ENCODE measurements around the gene OR10H3.
"Not testable (repeated sequence)": the region's sequence is repeated elsewhere in the genome, so short reads cannot be mapped to it uniquely, and the experiment has no call there.

The OR10H3 gene

DNA sequence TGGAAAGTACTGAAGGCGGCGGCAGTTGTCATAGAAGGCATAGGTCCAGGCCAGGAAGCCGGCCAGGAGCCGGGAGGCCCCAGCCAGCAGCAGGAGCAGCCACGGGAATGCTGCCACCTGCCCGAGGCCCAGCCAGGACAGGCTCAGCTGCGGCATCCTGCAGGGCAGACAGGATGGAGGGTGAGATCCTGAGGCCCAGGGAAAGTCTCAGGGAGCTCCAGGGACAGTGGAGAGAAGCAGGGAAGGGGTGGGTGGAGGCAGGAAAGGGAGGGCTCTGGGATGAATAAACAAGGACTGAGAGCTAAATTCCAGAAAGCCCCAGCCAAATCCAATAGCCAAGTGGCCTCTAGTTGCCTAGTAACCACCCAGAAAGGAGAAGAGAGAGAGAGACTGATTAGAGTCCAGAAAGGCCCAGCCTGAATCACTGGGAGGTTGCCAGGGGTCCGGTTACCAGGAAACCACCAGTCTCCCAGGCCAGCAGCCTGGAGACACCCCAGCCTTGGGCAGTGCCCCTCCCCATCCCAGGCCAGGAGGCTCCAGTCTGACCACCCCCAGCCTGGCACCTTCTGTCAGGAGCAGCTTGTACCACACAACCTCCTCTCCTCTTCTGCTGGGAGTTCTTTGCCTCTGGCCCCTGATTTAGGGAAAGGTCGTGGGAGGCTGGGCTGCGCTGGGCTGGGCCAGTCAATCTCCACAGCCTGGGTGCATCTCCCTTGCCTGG lies 42.1 kb downstream of the OR10H3 start:
- no peak for DNase-seq

DNA sequence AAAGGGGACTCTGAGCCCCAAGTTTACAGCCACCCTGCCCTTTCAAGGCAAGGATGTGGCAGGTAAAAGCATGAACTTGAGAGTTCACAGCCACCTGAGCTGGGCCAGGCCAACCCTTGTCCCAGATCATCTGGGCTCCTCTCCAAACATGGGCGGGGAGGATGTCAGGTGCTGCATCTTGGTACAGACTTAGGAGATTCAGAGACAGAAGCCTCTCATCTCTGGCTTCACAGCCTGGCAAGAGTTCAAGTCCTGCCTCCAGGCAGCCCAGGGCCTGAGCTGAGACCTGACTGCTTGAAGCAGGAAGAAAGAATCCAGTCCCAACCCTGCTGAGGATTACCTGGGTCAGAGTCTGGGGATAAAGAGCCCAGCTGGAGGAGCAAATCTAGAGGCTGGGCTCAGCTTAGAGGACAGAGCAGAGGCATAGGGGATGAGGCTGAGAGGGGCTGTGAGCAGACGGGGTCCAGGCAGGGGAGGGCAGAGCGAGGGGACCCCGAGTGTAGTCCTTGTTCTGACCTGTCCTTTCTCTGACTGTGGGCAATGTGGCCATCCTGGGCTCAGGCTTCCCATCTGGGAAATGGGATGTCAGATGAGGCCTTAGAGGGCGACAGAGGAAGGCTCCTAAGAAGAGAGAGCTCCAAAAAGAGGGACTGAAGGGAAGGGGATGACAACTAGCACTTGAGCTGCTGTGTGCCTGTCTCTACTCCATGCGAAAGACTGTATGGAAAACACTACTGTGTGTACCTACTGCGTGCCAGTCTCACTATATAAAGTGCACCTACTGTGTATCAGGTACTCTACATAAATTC lies 43.0 kb downstream of the OR10H3 start:
- DNase-seq: no peak

DNA sequence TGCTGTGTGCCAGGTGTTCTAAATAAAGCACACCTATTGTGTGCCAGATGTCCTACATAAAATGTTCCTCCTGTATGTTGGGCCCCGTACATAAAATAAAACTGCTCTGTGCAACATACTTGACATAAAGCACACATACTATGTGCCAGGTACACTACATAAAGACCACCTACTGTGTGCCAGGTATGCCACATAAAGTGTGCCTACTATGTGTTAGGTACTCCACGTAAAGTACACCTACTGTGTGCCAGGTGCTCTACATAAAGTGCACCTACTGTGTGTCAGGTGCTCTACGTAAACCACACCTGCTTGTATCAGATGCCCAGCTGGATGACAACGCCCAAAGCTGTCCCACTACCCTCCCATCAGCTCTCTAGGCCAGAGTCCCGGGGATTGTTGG lies 43.9 kb downstream of the OR10H3 start:
- DNase-seq: no peak

DNA sequence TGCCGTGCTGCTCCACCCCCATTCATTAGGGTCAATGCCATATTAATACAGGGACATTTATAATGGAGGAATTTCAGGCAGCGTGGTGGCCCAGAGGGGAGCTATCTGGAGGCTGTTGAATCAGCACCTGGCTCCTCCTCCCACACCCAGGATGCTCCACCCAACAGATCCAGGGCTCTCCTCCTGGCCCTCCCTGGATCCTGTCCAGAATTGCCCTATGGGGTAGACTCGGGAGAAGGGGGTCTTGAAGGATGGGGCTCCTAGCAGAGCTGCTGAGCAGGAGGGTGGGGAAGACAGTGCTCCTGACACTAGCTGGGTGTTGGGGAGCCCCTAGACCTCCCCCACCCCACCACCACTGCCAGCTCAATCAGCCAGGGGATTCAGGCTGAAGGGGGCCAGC lies 44.4 kb downstream of the OR10H3 start:
- no peak for DNase-seq

DNA sequence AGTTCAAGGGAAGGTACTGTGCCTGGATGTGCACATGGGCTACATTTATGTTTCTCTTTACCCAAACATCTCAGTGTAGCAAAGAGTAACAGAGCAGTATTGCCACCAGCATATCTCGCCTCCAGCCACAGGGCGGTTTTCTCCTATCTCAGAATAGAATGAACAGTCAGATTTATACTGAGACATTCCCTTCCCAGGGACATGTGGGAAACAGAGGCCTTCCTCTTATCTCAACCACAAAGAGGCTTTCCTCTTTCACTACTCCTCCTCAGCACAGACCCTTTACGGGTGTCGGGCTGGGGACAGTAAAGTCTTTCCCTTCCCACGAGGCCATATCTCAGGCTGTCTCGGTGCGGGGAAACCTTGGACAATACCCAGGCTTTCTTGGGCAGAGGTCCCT lies 45.1 kb downstream of the OR10H3 start:
- not testable (repeated sequence) for DNase-seq

DNA sequence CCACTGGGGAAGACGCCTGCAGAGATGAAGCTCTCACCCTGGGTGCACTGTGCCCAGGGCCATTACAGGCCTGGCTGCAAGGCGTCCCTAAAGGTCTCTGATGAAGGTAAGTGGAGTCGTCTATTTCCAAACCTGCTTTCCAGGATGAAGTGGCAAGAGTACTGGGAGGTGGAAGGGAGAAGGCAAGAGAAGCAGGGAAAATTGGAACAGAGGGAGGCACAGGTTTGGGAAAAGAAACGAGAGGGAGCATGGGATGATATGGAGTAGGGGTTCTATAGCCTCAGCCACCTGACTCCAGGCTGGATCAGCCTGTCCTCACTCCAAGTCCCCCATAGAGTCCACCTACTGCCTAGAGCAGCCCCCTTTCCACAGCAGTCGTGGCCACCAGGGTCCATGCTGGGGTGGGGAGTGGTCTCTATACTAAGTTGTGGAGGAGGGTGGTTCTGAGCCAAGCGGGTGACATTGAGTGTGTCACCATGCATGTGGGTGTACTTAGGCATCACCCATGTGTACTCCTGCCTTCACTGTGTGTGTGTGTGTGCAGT lies 49.9 kb downstream of the OR10H3 start, which contains the start of gene OR10H5:
Gene OR10H5 (plus strand): TSS at position 51 of the 545 bp plus-strand sequence. CDS start 6,388 bp downstream, outside the sequence.
- no peak for DNase-seq

DNA sequence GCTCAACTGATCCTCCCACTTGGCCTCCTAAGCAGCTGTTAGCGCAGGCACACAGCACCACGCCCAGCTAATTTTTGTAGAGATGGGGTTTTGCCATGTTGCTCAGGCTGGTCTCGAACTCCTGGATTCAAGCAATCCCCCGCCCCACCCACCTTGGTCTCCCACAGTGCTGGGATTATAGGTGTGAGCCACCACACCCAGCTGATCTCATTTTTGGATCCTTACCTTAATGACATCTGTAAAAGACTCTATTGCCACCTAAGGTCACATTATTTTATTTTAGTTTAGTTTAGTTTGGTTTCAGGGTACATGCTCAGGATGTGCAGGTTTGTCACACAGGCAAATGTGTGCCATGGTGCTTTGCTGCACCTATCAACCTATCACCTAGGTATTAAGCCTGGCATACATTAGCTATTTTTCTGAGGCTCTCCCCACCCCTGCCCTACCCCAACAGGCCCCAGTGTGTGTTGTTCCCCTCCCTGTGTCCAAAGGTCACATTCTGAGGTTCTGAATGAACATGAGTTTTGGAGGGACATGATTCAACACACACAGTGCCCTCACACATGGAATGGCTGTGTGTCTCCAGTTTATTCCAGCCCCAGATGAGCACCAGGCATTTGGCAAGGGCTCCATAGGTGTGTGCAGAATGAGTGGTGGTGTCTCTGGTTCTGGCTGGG lies 50.9 kb downstream of the OR10H3 start:
- DNase-seq: no peak

DNA sequence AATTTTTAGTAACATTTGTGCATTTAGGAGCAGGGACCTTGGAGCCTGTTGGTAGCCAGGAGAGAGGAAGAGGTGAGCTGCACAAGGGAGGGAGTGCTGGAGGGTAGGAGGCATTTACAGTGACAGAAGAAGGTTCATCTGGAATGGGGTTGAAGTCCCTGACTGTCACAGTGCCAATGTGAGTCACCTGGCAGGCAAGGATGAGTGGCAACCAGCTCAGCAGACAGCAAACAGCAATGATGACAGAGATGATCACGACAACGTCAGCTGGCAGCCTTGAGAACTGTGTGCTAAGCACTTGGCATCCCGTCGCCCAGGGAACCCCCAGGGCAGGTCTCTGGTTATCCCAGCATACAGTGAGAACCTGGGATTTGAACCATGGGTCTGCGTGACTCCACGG lies 52.3 kb downstream of the OR10H3 start:
- DNase-seq: no peak
